ENCODE measurements around the gene CD59.

Gene CD59

DNA sequence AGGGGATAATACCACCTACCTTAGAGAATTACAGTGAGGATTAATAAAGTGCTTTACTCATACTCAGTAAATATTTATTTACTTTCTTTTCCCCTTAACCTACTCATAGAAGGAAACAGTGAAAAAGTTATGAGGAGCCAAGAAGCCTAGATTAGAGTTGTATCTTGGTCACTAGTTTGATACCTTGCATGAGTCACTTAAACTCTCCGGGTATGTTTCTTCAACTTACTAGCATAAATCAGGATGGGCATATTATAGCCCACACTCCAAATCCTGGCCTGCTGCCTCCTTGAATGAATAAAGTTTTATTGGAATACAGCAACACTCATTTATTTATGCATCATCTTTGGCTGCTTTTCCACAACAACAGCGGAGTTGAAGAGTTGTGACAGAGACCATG lies 29.9 kb upstream of the CD59 start:
- Histone ChIP-seq H3K9ac (ENCODE audit: low read depth, low read length, poor library complexity, severe bottlenecking) (no peak overlapping the region), H2AFZ (ENCODE audit: low read length) (no peak overlapping the region), H3K4me2 (ENCODE audit: low read depth, low read length, poor library complexity, severe bottlenecking) (no peak overlapping the region), H3F3A (ENCODE audit: low read depth) (no peaks in the 10 kb centered on the region), H3K36me3 (ENCODE audit: insufficient read depth, low read length) (peaks cover 41% of the 10 kb centered on the region), H3K79me2 (ENCODE audit: insufficient read depth, low read length) (no peaks in the 10 kb centered on the region), H3K27me3 (ENCODE audit: insufficient read depth, low read length, poor library complexity, severe bottlenecking) (no peaks in the 10 kb centered on the region), H3K9me2 (replicated peaks; ENCODE audit: low read depth, low read length) (no peaks in the 10 kb centered on the region), H3K4me1 (ENCODE audit: insufficient read depth, low read length, poor library complexity, severe bottlenecking) (peaks cover 9% of the 10 kb centered on the region), H4K20me1 (ENCODE audit: insufficient read depth, low read length, poor library complexity, severe bottlenecking) (no peaks in the 10 kb centered on the region), H3K4me3 (ENCODE audit: low read length, poor library complexity, severe bottlenecking) (no peak overlapping the region), H3K9me3 (ENCODE audit: insufficient read depth, low read depth, low read length) (no peaks in the 10 kb centered on the region)
- TF ChIP-seq, protein P1, sequence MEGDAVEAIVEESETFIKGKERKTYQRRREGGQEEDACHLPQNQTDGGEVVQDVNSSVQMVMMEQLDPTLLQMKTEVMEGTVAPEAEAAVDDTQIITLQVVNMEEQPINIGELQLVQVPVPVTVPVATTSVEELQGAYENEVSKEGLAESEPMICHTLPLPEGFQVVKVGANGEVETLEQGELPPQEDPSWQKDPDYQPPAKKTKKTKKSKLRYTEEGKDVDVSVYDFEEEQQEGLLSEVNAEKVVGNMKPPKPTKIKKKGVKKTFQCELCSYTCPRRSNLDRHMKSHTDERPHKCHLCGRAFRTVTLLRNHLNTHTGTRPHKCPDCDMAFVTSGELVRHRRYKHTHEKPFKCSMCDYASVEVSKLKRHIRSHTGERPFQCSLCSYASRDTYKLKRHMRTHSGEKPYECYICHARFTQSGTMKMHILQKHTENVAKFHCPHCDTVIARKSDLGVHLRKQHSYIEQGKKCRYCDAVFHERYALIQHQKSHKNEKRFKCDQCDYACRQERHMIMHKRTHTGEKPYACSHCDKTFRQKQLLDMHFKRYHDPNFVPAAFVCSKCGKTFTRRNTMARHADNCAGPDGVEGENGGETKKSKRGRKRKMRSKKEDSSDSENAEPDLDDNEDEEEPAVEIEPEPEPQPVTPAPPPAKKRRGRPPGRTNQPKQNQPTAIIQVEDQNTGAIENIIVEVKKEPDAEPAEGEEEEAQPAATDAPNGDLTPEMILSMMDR (conservative IDR thresholded peaks at IDR 0.05; ENCODE audit: low read length) = no peak
- TF ChIP-seq EZH2phosphoT487 (IDR thresholded peaks at IDR 0.05; ENCODE audit: borderline replicate concordance) = no peak

DNA sequence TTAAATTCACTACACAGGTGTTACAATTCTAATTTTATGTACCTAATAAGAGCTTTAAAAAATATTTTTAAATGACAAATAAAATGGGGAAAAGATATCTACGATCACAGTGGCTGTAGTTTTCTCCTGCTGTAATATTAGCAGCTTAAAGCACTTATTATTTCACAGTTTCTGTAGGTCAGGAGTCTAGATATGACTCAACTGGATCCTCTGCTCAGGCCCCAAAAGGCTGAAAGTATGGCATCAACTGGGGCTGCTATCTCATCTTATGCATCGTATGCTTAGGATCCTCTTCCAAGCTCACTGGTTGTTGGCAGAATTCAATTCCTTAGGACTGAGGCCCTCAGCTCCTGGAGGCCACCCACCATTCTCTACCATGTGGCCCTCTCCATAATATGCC lies 25.2 kb upstream of the CD59 start:
- peaks cover 62% of the 10 kb centered on the region; the same call in 1 of the 2 replicates for H3K36me3 ChIP-seq (ENCODE audit: insufficient read depth, low read length)
- no peaks in the 10 kb centered on the region for H3K79me2 ChIP-seq (ENCODE audit: insufficient read depth, low read length)
- H4K20me1 ChIP-seq (ENCODE audit: insufficient read depth, low read length, poor library complexity, severe bottlenecking) = no peaks in the 10 kb centered on the region
- H2AFZ ChIP-seq (ENCODE audit: low read length) = no peak overlapping the region
- TF ChIP-seq EZH2phosphoT487 (IDR thresholded peaks at IDR 0.05; ENCODE audit: borderline replicate concordance) = no peak
- TF ChIP-seq, protein P1 (conservative IDR thresholded peaks at IDR 0.05; ENCODE audit: low read length) = no peak
- H3K4me2 ChIP-seq (ENCODE audit: low read depth, low read length, poor library complexity, severe bottlenecking) = no peak overlapping the region
- H3K9me3 ChIP-seq (ENCODE audit: insufficient read depth, low read depth, low read length) = 0 out of 2 replicates have a peak, but pooled peaks cover 3% of the 10 kb centered on the region
- H3F3A ChIP-seq (ENCODE audit: low read depth) = no peaks in the 10 kb centered on the region
- H3K4me3 ChIP-seq (ENCODE audit: low read length, poor library complexity, severe bottlenecking) = no peak overlapping the region
- no peaks in the 10 kb centered on the region for H3K9me2 ChIP-seq (replicated peaks; ENCODE audit: low read depth, low read length)
- no peak overlapping the region for H3K9ac ChIP-seq (ENCODE audit: low read depth, low read length, poor library complexity, severe bottlenecking)
- H3K27me3 ChIP-seq (ENCODE audit: insufficient read depth, low read length, poor library complexity, severe bottlenecking) = no peaks in the 10 kb centered on the region
- no peaks in the 10 kb centered on the region for H3K4me1 ChIP-seq (ENCODE audit: insufficient read depth, low read length, poor library complexity, severe bottlenecking)

DNA sequence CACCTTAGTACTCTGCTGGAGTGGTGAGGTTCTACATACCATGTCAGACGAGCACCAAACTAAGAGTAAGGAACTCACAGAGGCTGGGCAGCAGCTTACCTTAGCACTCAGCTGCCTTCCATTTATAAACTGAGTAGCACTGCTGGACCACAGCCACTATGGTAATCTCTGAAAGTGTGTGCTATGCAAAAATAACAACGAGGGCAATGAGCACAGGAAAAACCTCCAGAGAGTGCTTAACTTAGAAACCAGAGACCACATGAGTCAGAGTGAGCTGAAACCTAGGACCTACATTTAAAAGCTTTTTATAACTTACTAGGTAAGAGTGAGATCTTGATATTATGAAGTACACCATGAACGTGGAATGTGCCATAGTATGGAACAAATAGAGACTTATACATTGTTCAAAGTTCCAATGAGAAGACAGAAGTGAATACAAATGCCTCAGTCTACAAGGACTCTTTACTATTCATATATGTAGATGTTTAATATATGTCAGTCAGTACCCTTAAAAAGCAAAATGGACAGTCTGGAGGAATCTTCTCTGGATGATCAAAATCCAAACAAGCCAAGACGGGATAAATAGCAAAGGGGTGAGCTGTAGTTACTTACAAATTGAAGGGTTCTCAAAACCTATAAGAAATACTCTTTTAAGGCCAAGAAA lies 17.2 kb upstream of the CD59 start:
- Histone ChIP-seq H3K9ac (ENCODE audit: low read depth, low read length, poor library complexity, severe bottlenecking) (no peak overlapping the region), H2AFZ (ENCODE audit: low read length) (no peak overlapping the region), H3F3A (ENCODE audit: low read depth) (no peaks in the 10 kb centered on the region), H3K27me3 (ENCODE audit: insufficient read depth, low read length, poor library complexity, severe bottlenecking) (no peaks in the 10 kb centered on the region), H3K4me3 (ENCODE audit: low read length, poor library complexity, severe bottlenecking) (no peak overlapping the region), H3K9me3 (ENCODE audit: insufficient read depth, low read depth, low read length) (no peaks in the 10 kb centered on the region), H3K36me3 (ENCODE audit: insufficient read depth, low read length) (peaks cover 49% of the 10 kb centered on the region; the same call in 1 of the 2 replicates), H3K79me2 (ENCODE audit: insufficient read depth, low read length) (no peaks in the 10 kb centered on the region), H3K4me2 (ENCODE audit: low read depth, low read length, poor library complexity, severe bottlenecking) (no peak overlapping the region), H4K20me1 (ENCODE audit: insufficient read depth, low read length, poor library complexity, severe bottlenecking) (no peaks in the 10 kb centered on the region), H3K4me1 (ENCODE audit: insufficient read depth, low read length, poor library complexity, severe bottlenecking) (no peaks in the 10 kb centered on the region), H3K9me2 (replicated peaks; ENCODE audit: low read depth, low read length) (no peaks in the 10 kb centered on the region)
- no peak for TF ChIP-seq EZH2phosphoT487 (IDR thresholded peaks at IDR 0.05; ENCODE audit: borderline replicate concordance)
- TF ChIP-seq, protein P1 (conservative IDR thresholded peaks at IDR 0.05; ENCODE audit: low read length) = no peak

Data from Loucy (cell line).